HepG2 (cell line): ENCODE results near the gene CAVIN1. TPM values are rescaled to one million over a fixed set of nuclear protein-coding genes. Genes with fewer than 3 reads are reported as not detected.
A peak's percentile ranks its signal among the peaks of the same experiment; 100 is the strongest.

Source experiments
- ARID2 ChIP-seq: sonication (generic); formaldehyde crosslinking; IDR thresholded peaks from 2 replicates; pipeline ENCODE4 v1.8.1; 2022; ENCODE audit warnings: mild to moderate bottlenecking, missing genetic modification reagents, borderline replicate concordance
- BORCS8-MEF2B ChIP-seq: sonication (generic); formaldehyde crosslinking; IDR thresholded peaks from 2 replicates; pipeline ENCODE4 v1.8.0; 2022; ENCODE audit warnings: mild to moderate bottlenecking, missing genetic modification reagents
- DR1 ChIP-seq: sonication (generic); formaldehyde crosslinking; IDR thresholded peaks from 2 replicates; pipeline ENCODE4 v1.8.0; 2021; ENCODE audit warnings: mild to moderate bottlenecking, missing genetic modification reagents, inconsistent platforms
- MED8 ChIP-seq: sonication (generic); formaldehyde crosslinking; IDR thresholded peaks from 2 replicates; pipeline ENCODE4 v1.8.1; 2023; ENCODE audit warnings: mild to moderate bottlenecking, missing genetic modification reagents; ENCODE audit not compliant: insufficient replicate concordance
- PTBP1 ChIP-seq: fragments of 200-400 bp; formaldehyde crosslinking; IDR thresholded peaks from 2 replicates; pipeline ENCODE4 v1.6.1; 2018; ENCODE audit warnings: low read length, low read depth; ENCODE audit not compliant: poor library complexity, severe bottlenecking
- REPIN1 ChIP-seq: sonication (generic); formaldehyde crosslinking; IDR thresholded peaks from 2 replicates; pipeline ENCODE4 v1.8.0; 2022; ENCODE audit warnings: missing genetic modification reagents, low read depth, mild to moderate bottlenecking, borderline replicate concordance
- TOPORS ChIP-seq: sonication (generic); formaldehyde crosslinking; IDR thresholded peaks from 2 replicates; pipeline ENCODE4 v1.8.0; 2023; ENCODE audit warnings: mild to moderate bottlenecking, missing genetic modification reagents
- ZFP36L2 ChIP-seq: sonication (generic); formaldehyde crosslinking; IDR thresholded peaks from 2 replicates; pipeline ENCODE4 v1.4.0; 2020; ENCODE audit warnings: missing genetic modification reagents
- ZMAT3 ChIP-seq: sonication (generic); formaldehyde crosslinking; conservative IDR thresholded peaks from 2 replicates; pipeline ENCODE4 v1.7.0; 2021; ENCODE audit warnings: missing genetic modification reagents
- ZNF263 ChIP-seq: sonication (generic); formaldehyde crosslinking; IDR thresholded peaks from 2 replicates; pipeline ENCODE4 v1.4.0; 2020; ENCODE audit warnings: missing genetic modification reagents
- ZNF3 ChIP-seq: IDR thresholded peaks from 2 replicates; pipeline ENCODE4 v1.7.0; 2017; ENCODE audit warnings: inconsistent platforms
- ZNF331 ChIP-seq: sonication (generic); formaldehyde crosslinking; IDR thresholded peaks from 2 replicates; pipeline ENCODE4 v1.4.0; 2020; ENCODE audit warnings: missing genetic modification reagents
- ZNF350 ChIP-seq: sonication (generic); formaldehyde crosslinking; IDR thresholded peaks from 2 replicates; pipeline ENCODE4 v1.4.0; 2020; ENCODE audit warnings: mild to moderate bottlenecking, low read depth, missing genetic modification reagents, borderline replicate concordance
- ZNF737 ChIP-seq: sonication (generic); formaldehyde crosslinking; IDR thresholded peaks from 2 replicates; pipeline ENCODE4 v1.5.0; 2020; ENCODE audit warnings: missing genetic modification reagents, mild to moderate bottlenecking, borderline replicate concordance
- ZSCAN12 ChIP-seq: sonication (generic); formaldehyde crosslinking; IDR thresholded peaks from 2 replicates; pipeline ENCODE4 v1.9.0; 2021; ENCODE audit warnings: mild to moderate bottlenecking, missing genetic modification reagents
- polyA plus RNA-seq, 8 experiments: library from polyadenylated mRNA; depleted of rRNA in 3 of 8; stranded (reverse) in 7 of 8; unstranded in 1 of 8; fragments of >200 nt; fragmentation: Illumina TruSeq in 4 of 8; extraction: Trizol in 4 of 8; gene quantifications; 2 replicates each; pipeline versions ENCODE4 v1.2.1 to v1.2.3, GENCODE V29; 2011 to 2016; ENCODE audit warnings: low read depth in 4 of 8, missing spikeins in 1 of 8, mixed read lengths in 1 of 8; ENCODE audit not compliant: insufficient read depth in 1 of 8
- total RNA-seq, 5 experiments: library from RNA; depleted of rRNA; stranded (reverse); fragments of >200 nt; fragmentation: Illumina TruSeq; extraction: Trizol; gene quantifications; 2 replicates each; pipeline ENCODE4 v1.2.3, GENCODE V29; 2016; ENCODE audit warnings: low read depth in 1 of 5
- TF ChIP-seq, protein P1 (sequence below): sonication (generic); formaldehyde crosslinking; IDR thresholded peaks from 2 replicates; pipeline ENCODE4 v1.8.0; 2022; ENCODE audit warnings: mild to moderate bottlenecking, missing genetic modification reagents, borderline replicate concordance
- TF ChIP-seq, protein P2 (sequence below): sonication (generic); formaldehyde crosslinking; IDR thresholded peaks from 2 replicates; pipeline ENCODE4 v1.5.1; 2020; ENCODE audit warnings: missing genetic modification reagents, mild to moderate bottlenecking, borderline replicate concordance
- TF ChIP-seq, protein P3 (sequence below): sonication (generic); formaldehyde crosslinking; IDR thresholded peaks from 2 replicates; pipeline ENCODE4 v1.8.0; 2022; ENCODE audit warnings: missing genetic modification reagents, low read depth, mild to moderate bottlenecking, borderline replicate concordance
- TF ChIP-seq, protein P4 (sequence below): sonication (generic); formaldehyde crosslinking; IDR thresholded peaks from 2 replicates; pipeline ENCODE4 v1.8.1; 2023; ENCODE audit warnings: mild to moderate bottlenecking, missing genetic modification reagents, borderline replicate concordance
- TF ChIP-seq, protein P5 (sequence below), 2 experiments: sonication (generic) in 1 of 2; formaldehyde crosslinking in 1 of 2; IDR thresholded peaks; 2 replicates each; pipeline versions ENCODE4 v1.4.0 to v1.6.1; 2018 to 2020; ENCODE audit warnings: missing genetic modification reagents in 2 of 2, borderline replicate concordance in 1 of 2, low read depth in 1 of 2, mild to moderate bottlenecking in 1 of 2, missing biosample characterization in 1 of 2
- TF ChIP-seq, protein P6 (sequence below): sonication (generic); formaldehyde crosslinking; IDR thresholded peaks from 2 replicates; pipeline ENCODE4 v1.5.1; 2020; ENCODE audit warnings: mild to moderate bottlenecking, missing genetic modification reagents, moderate library complexity

Gene CAVIN1
- total and polyA plus RNA-seq, 2 of the 13 experiments (the other 11 are each of a cell fraction or from before 2014, with no cell fraction given), result 15.9 to 25.5 TPM

DNA sequence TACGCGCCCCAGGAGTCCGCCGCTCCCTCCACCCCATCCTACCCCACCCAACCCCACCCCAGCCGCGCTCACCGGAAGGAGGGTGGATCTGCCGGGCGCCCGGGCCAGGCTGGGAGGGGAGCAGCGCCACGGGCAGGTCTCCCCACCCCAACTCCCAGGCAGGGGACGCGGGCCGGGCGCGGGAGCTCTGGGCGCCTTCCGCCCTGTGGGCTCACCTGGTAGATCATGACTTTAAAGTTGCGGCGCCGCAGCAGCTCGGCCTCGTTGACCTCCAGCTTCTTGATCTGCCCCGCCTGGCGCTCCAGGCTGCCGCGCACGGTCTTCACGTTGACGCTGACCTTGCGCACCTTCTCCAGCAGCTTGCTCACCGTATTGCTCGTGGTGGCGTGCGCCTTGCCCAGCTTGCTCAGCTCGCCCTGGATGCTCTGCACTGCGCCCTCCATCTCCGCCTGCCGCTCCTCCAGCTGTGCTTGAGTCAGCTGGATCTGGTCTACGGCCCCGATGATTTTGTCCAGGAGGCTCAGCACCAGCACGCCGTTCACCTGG, 571 bp downstream of the CAVIN1 start (continued):
- TF ChIP-seq ARID2 (CRISPR knock-in tag) (peak; percentile 81; the same call in 1 of the 2 replicates), ZFP36L2 (CRISPR knock-in tag) (no peak), ZNF350 (CRISPR knock-in tag) (no peak), ZSCAN12 (no peak), MED8 (CRISPR knock-in tag) (peak; percentile 25), REPIN1 (CRISPR knock-in tag) (no peak), ZMAT3 (CRISPR knock-in tag) (no peak), ZNF737 (CRISPR knock-in tag) (0 out of 2 replicates have a peak, but pooled peaks have one; percentile 67), PTBP1 (peak; percentile 39), BORCS8-MEF2B (CRISPR knock-in tag) (peak; percentile 18; the same call in 1 of the 2 replicates), ZNF3 (CRISPR knock-in tag) (no peak), DR1 (no peak), ZNF331 (CRISPR knock-in tag) (no peak), TOPORS (CRISPR knock-in tag) (0 out of 2 replicates have a peak, but pooled peaks have one; percentile 43), ZNF263 (CRISPR knock-in tag) (no peak; the same call in 1 of the 2 replicates)
- TF ChIP-seq, protein P1, sequence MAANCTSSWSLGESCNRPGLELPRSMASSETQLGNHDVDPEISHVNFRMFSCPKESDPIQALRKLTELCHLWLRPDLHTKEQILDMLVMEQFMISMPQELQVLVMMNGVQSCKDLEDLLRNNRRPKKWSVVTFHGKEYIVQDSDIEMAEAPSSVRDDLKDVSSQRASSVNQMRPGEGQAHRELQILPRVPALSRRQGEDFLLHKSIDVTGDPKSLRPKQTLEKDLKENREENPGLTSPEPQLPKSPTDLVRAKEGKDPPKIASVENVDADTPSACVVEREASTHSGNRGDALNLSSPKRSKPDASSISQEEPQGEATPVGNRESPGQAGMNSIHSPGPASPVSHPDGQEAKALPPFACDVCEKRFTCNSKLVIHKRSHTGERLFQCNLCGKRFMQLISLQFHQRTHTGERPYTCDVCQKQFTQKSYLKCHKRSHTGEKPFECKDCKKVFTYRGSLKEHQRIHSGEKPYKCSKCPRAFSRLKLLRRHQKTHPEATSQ (CRISPR knock-in tag), result 0 out of 2 replicates have a peak, but pooled peaks have one; percentile 19
- TF ChIP-seq, protein P2, sequence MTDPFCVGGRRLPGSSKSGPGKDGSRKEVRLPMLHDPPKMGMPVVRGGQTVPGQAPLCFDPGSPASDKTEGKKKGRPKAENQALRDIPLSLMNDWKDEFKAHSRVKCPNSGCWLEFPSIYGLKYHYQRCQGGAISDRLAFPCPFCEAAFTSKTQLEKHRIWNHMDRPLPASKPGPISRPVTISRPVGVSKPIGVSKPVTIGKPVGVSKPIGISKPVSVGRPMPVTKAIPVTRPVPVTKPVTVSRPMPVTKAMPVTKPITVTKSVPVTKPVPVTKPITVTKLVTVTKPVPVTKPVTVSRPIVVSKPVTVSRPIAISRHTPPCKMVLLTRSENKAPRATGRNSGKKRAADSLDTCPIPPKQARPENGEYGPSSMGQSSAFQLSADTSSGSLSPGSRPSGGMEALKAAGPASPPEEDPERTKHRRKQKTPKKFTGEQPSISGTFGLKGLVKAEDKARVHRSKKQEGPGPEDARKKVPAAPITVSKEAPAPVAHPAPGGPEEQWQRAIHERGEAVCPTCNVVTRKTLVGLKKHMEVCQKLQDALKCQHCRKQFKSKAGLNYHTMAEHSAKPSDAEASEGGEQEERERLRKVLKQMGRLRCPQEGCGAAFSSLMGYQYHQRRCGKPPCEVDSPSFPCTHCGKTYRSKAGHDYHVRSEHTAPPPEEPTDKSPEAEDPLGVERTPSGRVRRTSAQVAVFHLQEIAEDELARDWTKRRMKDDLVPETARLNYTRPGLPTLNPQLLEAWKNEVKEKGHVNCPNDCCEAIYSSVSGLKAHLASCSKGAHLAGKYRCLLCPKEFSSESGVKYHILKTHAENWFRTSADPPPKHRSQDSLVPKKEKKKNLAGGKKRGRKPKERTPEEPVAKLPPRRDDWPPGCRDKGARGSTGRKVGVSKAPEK (CRISPR knock-in tag), result 0 out of 2 replicates have a peak, but pooled peaks have one; percentile 26
- TF ChIP-seq, protein P3, sequence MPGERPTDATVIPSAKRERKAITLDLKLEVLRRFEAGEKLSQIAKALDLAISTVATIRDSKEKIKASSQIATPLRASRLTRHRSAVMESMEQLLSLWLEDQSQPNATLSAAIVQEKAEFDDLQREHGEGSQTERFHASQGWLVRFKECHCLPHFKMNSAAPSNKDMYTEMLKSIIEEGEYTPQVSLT (CRISPR knock-in tag), result no peak
- TF ChIP-seq, protein P4, sequence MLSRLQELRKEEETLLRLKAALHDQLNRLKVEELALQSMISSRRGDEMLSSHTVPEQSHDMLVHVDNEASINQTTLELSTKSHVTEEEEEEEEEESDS (CRISPR knock-in tag), result no peak
- TF ChIP-seq, protein P5, sequence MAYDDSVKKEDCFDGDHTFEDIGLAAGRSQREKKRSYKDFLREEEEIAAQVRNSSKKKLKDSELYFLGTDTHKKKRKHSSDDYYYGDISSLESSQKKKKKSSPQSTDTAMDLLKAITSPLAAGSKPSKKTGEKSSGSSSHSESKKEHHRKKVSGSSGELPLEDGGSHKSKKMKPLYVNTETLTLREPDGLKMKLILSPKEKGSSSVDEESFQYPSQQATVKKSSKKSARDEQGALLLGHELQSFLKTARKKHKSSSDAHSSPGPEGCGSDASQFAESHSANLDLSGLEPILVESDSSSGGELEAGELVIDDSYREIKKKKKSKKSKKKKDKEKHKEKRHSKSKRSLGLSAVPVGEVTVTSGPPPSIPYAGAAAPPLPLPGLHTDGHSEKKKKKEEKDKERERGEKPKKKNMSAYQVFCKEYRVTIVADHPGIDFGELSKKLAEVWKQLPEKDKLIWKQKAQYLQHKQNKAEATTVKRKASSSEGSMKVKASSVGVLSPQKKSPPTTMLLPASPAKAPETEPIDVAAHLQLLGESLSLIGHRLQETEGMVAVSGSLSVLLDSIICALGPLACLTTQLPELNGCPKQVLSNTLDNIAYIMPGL (CRISPR knock-in tag; IDR thresholded peaks at IDR 0.05; ENCODE audit: borderline replicate concordance in 1 of 2, low read depth in 1 of 2), result no peak
- TF ChIP-seq, protein P6, sequence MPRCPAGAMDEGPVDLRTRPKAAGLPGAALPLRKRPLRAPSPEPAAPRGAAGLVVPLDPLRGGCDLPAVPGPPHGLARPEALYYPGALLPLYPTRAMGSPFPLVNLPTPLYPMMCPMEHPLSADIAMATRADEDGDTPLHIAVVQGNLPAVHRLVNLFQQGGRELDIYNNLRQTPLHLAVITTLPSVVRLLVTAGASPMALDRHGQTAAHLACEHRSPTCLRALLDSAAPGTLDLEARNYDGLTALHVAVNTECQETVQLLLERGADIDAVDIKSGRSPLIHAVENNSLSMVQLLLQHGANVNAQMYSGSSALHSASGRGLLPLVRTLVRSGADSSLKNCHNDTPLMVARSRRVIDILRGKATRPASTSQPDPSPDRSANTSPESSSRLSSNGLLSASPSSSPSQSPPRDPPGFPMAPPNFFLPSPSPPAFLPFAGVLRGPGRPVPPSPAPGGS (CRISPR knock-in tag), result peak; percentile 52; the same call in 1 of the 2 replicates
